ENCODE results near the gene ASTN2. TPM values are rescaled to one million over a fixed set of nuclear protein-coding genes. Genes with fewer than 3 reads are reported as not detected.

Gene ASTN2
- polyA plus RNA-seq, 4 donors, result 3.0 to 15.2 (median 3.7) TPM

GRCh38 chr9:116411506-116411905 lies 1003.4 kb downstream of the ASTN2 start:
- H3K36me3 ChIP-seq (ENCODE audit: control insufficient read depth in 3 of 3, insufficient read depth in 2 of 3, low read depth in 1 of 3, low read length in 3 of 3), result no peaks in the 10 kb centered on the region
- FAIRE-seq (no peak), DNase-seq (no peak)
- H3K27me3 ChIP-seq (ENCODE audit: control insufficient read depth in 3 of 3, insufficient read depth in 3 of 3, low read length in 3 of 3), result no peaks in the 10 kb centered on the region
- WGBS, 3 donors, result 77 to 82% (median 79%) methylated on average over 1 of the region's 1 CpG
- H3K4me1 ChIP-seq (ENCODE audit: control insufficient read depth in 3 of 3, insufficient read depth in 2 of 3, low read depth in 1 of 3, low read length in 2 of 3), result no peaks in the 10 kb centered on the region
- H3K27ac ChIP-seq (ENCODE audit: low read depth in 1 of 3, low read length in 2 of 3), result no peak overlapping the region
- no peak overlapping the region for H3K4me3 ChIP-seq (ENCODE audit: low read depth in 1 of 3, low read length in 3 of 3)
- H3K9me3 ChIP-seq (ENCODE audit: control insufficient read depth in 2 of 2, insufficient read depth in 1 of 2, low read depth in 1 of 2, low read length in 1 of 2), result no peaks in the 10 kb centered on the region

- H3K36me3 ChIP-seq (ENCODE audit: control insufficient read depth in 3 of 3, insufficient read depth in 2 of 3, low read depth in 1 of 3, low read length in 3 of 3), result no peaks in the 10 kb centered on the region
- 76 to 88% (median 85%) methylated on average over 6 of the region's 6 CpGs for WGBS, 3 donors
- H3K4me1 ChIP-seq (ENCODE audit: control insufficient read depth in 3 of 3, insufficient read depth in 2 of 3, low read depth in 1 of 3, low read length in 2 of 3), result no peaks in the 10 kb centered on the region
- H3K4me3 ChIP-seq (ENCODE audit: low read depth in 1 of 3, low read length in 3 of 3), result no peak overlapping the region
- H3K27ac ChIP-seq (ENCODE audit: low read depth in 1 of 3, low read length in 2 of 3), result no peak overlapping the region
- H3K27me3 ChIP-seq (ENCODE audit: control insufficient read depth in 3 of 3, insufficient read depth in 3 of 3, low read length in 3 of 3), result no peaks in the 10 kb centered on the region
- no peak for DNase-seq
- FAIRE-seq, result no peak
- H3K9me3 ChIP-seq (ENCODE audit: control insufficient read depth in 2 of 2, insufficient read depth in 1 of 2, low read depth in 1 of 2, low read length in 1 of 2), result no peaks in the 10 kb centered on the region
Observed at GRCh38 chr9:116409638-116410037, 1005.2 kb downstream of the ASTN2 start.

GRCh38 chr9:116409129-116409528 lies 1005.7 kb downstream of the ASTN2 start:
- Histone ChIP-seq H3K4me1 (ENCODE audit: control insufficient read depth in 3 of 3, insufficient read depth in 2 of 3, low read depth in 1 of 3, low read length in 2 of 3) (no peaks in the 10 kb centered on the region), H3K36me3 (ENCODE audit: control insufficient read depth in 3 of 3, insufficient read depth in 2 of 3, low read depth in 1 of 3, low read length in 3 of 3) (no peaks in the 10 kb centered on the region), H3K27me3 (ENCODE audit: control insufficient read depth in 3 of 3, insufficient read depth in 3 of 3, low read length in 3 of 3) (no peaks in the 10 kb centered on the region), H3K27ac (ENCODE audit: low read depth in 1 of 3, low read length in 2 of 3) (no peak overlapping the region), H3K4me3 (ENCODE audit: low read depth in 1 of 3, low read length in 3 of 3) (no peak overlapping the region), H3K9me3 (ENCODE audit: control insufficient read depth in 2 of 2, insufficient read depth in 1 of 2, low read depth in 1 of 2, low read length in 1 of 2) (no peaks in the 10 kb centered on the region)
- no peak for DNase-seq
- FAIRE-seq, result no peak
- WGBS, 3 donors, result 67 to 77% (median 76%) methylated on average over 2 of the region's 2 CpGs

GRCh38 chr9:116406469-116406868 lies 1008.4 kb downstream of the ASTN2 start:
- FAIRE-seq, result no peak
- 79 to 93% (median 90%) methylated on average over 2 of the region's 2 CpGs for WGBS, 3 donors
- Histone ChIP-seq H3K9me3 (ENCODE audit: control insufficient read depth in 2 of 2, insufficient read depth in 1 of 2, low read depth in 1 of 2, low read length in 1 of 2) (no peaks in the 10 kb centered on the region), H3K27ac (ENCODE audit: low read depth in 1 of 3, low read length in 2 of 3) (no peak overlapping the region), H3K27me3 (ENCODE audit: control insufficient read depth in 3 of 3, insufficient read depth in 3 of 3, low read length in 3 of 3) (no peaks in the 10 kb centered on the region), H3K4me1 (ENCODE audit: control insufficient read depth in 3 of 3, insufficient read depth in 2 of 3, low read depth in 1 of 3, low read length in 2 of 3) (no peaks in the 10 kb centered on the region), H3K4me3 (ENCODE audit: low read depth in 1 of 3, low read length in 3 of 3) (no peak overlapping the region), H3K36me3 (ENCODE audit: control insufficient read depth in 3 of 3, insufficient read depth in 2 of 3, low read depth in 1 of 3, low read length in 3 of 3) (no peaks in the 10 kb centered on the region)
- DNase-seq, result no peak

- Histone ChIP-seq H3K9me3 (ENCODE audit: control insufficient read depth in 2 of 2, insufficient read depth in 1 of 2, low read depth in 1 of 2, low read length in 1 of 2) (no peaks in the 10 kb centered on the region), H3K27ac (ENCODE audit: low read depth in 1 of 3, low read length in 2 of 3) (no peak overlapping the region), H3K36me3 (ENCODE audit: control insufficient read depth in 3 of 3, insufficient read depth in 2 of 3, low read depth in 1 of 3, low read length in 3 of 3) (no peaks in the 10 kb centered on the region), H3K4me1 (ENCODE audit: control insufficient read depth in 3 of 3, insufficient read depth in 2 of 3, low read depth in 1 of 3, low read length in 2 of 3) (no peaks in the 10 kb centered on the region), H3K4me3 (ENCODE audit: low read depth in 1 of 3, low read length in 3 of 3) (no peak overlapping the region), H3K27me3 (ENCODE audit: control insufficient read depth in 3 of 3, insufficient read depth in 3 of 3, low read length in 3 of 3) (no peaks in the 10 kb centered on the region)
- peak in 1 of 2 donors; percentile 44 for DNase-seq
- WGBS, 3 donors, result 93 to 96% (median 95%) methylated on average over 1 of the region's 1 CpG
- FAIRE-seq, result no peak
Observed at GRCh38 chr9:116405321-116405720, 1009.5 kb downstream of the ASTN2 start.

- no peaks in the 10 kb centered on the region for H3K4me1 ChIP-seq (ENCODE audit: control insufficient read depth in 3 of 3, insufficient read depth in 2 of 3, low read depth in 1 of 3, low read length in 2 of 3)
- FAIRE-seq (no peak), DNase-seq (no peak)
- H3K27me3 ChIP-seq (ENCODE audit: control insufficient read depth in 3 of 3, insufficient read depth in 3 of 3, low read length in 3 of 3), result no peaks in the 10 kb centered on the region
- H3K36me3 ChIP-seq (ENCODE audit: control insufficient read depth in 3 of 3, insufficient read depth in 2 of 3, low read depth in 1 of 3, low read length in 3 of 3), result no peaks in the 10 kb centered on the region
- H3K4me3 ChIP-seq (ENCODE audit: low read depth in 1 of 3, low read length in 3 of 3), result no peak overlapping the region
- no peak overlapping the region for H3K27ac ChIP-seq (ENCODE audit: low read depth in 1 of 3, low read length in 2 of 3)
- H3K9me3 ChIP-seq (ENCODE audit: control insufficient read depth in 2 of 2, insufficient read depth in 1 of 2, low read depth in 1 of 2, low read length in 1 of 2), result no peaks in the 10 kb centered on the region
- 90 to 96% (median 94%) methylated on average over 3 of the region's 3 CpGs for WGBS, 3 donors
Observed at GRCh38 chr9:116404228-116404627, 1010.6 kb downstream of the ASTN2 start.

GRCh38 chr9:116403171-116403570 lies 1011.7 kb downstream of the ASTN2 start:
- Histone ChIP-seq H3K9me3 (ENCODE audit: control insufficient read depth in 2 of 2, insufficient read depth in 1 of 2, low read depth in 1 of 2, low read length in 1 of 2) (no peaks in the 10 kb centered on the region), H3K27ac (ENCODE audit: low read depth in 1 of 3, low read length in 2 of 3) (no peak overlapping the region), H3K27me3 (ENCODE audit: control insufficient read depth in 3 of 3, insufficient read depth in 3 of 3, low read length in 3 of 3) (no peaks in the 10 kb centered on the region), H3K4me1 (ENCODE audit: control insufficient read depth in 3 of 3, insufficient read depth in 2 of 3, low read depth in 1 of 3, low read length in 2 of 3) (no peaks in the 10 kb centered on the region), H3K4me3 (ENCODE audit: low read depth in 1 of 3, low read length in 3 of 3) (no peak overlapping the region), H3K36me3 (ENCODE audit: control insufficient read depth in 3 of 3, insufficient read depth in 2 of 3, low read depth in 1 of 3, low read length in 3 of 3) (no peaks in the 10 kb centered on the region)
- no peak for FAIRE-seq
- DNase-seq, result no peak

- Histone ChIP-seq H3K9me3 (ENCODE audit: control insufficient read depth in 2 of 2, insufficient read depth in 1 of 2, low read depth in 1 of 2, low read length in 1 of 2) (no peaks in the 10 kb centered on the region), H3K4me1 (ENCODE audit: control insufficient read depth in 3 of 3, insufficient read depth in 2 of 3, low read depth in 1 of 3, low read length in 2 of 3) (no peaks in the 10 kb centered on the region), H3K27me3 (ENCODE audit: control insufficient read depth in 3 of 3, insufficient read depth in 3 of 3, low read length in 3 of 3) (no peaks in the 10 kb centered on the region), H3K4me3 (ENCODE audit: low read depth in 1 of 3, low read length in 3 of 3) (no peak overlapping the region), H3K36me3 (ENCODE audit: control insufficient read depth in 3 of 3, insufficient read depth in 2 of 3, low read depth in 1 of 3, low read length in 3 of 3) (peaks cover 0 to 4% (median 0%) of the 10 kb centered on the region in 3 donors), H3K27ac (ENCODE audit: low read depth in 1 of 3, low read length in 2 of 3) (no peak overlapping the region)
- WGBS, 3 donors, result 92 to 95% (median 92%) methylated on average over 3 of the region's 3 CpGs
- FAIRE-seq (no peak), DNase-seq (no peak)
Observed at GRCh38 chr9:116395699-116396037, 1019.2 kb downstream of the ASTN2 start.

- Histone ChIP-seq H3K27ac (ENCODE audit: low read depth in 1 of 3, low read length in 2 of 3) (no peak overlapping the region), H3K27me3 (ENCODE audit: control insufficient read depth in 3 of 3, insufficient read depth in 3 of 3, low read length in 3 of 3) (no peaks in the 10 kb centered on the region), H3K9me3 (ENCODE audit: control insufficient read depth in 2 of 2, insufficient read depth in 1 of 2, low read depth in 1 of 2, low read length in 1 of 2) (no peaks in the 10 kb centered on the region), H3K4me3 (ENCODE audit: low read depth in 1 of 3, low read length in 3 of 3) (no peak overlapping the region), H3K4me1 (ENCODE audit: control insufficient read depth in 3 of 3, insufficient read depth in 2 of 3, low read depth in 1 of 3, low read length in 2 of 3) (no peaks in the 10 kb centered on the region), H3K36me3 (ENCODE audit: control insufficient read depth in 3 of 3, insufficient read depth in 2 of 3, low read depth in 1 of 3, low read length in 3 of 3) (peaks cover 0 to 4% (median 0%) of the 10 kb centered on the region in 3 donors)
- DNase-seq (no peak), FAIRE-seq (no peak)
- 83 to 92% (median 86%) methylated on average over 5 of the region's 5 CpGs for WGBS, 3 donors
Observed at GRCh38 chr9:116394894-116395698, 1019.8 kb downstream of the ASTN2 start.
